Kidney epithelial cell (primary cell): Measurements from ENCODE around the gene TNNT2. TPM values are rescaled to one million over a fixed set of nuclear protein-coding genes. Genes with fewer than 3 reads are reported as not detected.

ENCODE experiments used
- DNase-seq: peaks from one replicate; pipeline ENCODE4 v3.0.0-alpha.2; 2010; ENCODE audit warnings: low read depth
- H3K27me3 ChIP-seq: 2 replicates; pipeline ENCODE4 v1.6.0; 2011; ENCODE audit warnings: low read length; ENCODE audit not compliant: control insufficient read depth, insufficient read depth
- H3K36me3 ChIP-seq: 2 replicates; pipeline ENCODE4 v1.5.1; 2011; ENCODE audit warnings: low read length; ENCODE audit not compliant: control insufficient read depth, insufficient read depth
- H3K4me3 ChIP-seq: 2 replicates; pipeline ENCODE4 v1.5.1; 2011; ENCODE audit warnings: low read depth, mild to moderate bottlenecking, control low read depth, low read length
- total RNA-seq: library from RNA; depleted of rRNA; stranded (reverse); fragments of >200 nt; gene quantifications from 2 replicates; pipeline ENCODE4 v1.2.3, GENCODE V29; 2015
- TF ChIP-seq, protein P1 (sequence below): IDR thresholded peaks from 2 replicates; pipeline ENCODE4 v1.5.1; 2011; ENCODE audit warnings: mild to moderate bottlenecking, moderate library complexity, low read length, control low read depth, inconsistent platforms; ENCODE audit not compliant: insufficient read depth, poor library complexity, severe bottlenecking

The TNNT2 gene
- total RNA-seq, 1 donor from 2014 or later, result 0.08 TPM

DNA sequence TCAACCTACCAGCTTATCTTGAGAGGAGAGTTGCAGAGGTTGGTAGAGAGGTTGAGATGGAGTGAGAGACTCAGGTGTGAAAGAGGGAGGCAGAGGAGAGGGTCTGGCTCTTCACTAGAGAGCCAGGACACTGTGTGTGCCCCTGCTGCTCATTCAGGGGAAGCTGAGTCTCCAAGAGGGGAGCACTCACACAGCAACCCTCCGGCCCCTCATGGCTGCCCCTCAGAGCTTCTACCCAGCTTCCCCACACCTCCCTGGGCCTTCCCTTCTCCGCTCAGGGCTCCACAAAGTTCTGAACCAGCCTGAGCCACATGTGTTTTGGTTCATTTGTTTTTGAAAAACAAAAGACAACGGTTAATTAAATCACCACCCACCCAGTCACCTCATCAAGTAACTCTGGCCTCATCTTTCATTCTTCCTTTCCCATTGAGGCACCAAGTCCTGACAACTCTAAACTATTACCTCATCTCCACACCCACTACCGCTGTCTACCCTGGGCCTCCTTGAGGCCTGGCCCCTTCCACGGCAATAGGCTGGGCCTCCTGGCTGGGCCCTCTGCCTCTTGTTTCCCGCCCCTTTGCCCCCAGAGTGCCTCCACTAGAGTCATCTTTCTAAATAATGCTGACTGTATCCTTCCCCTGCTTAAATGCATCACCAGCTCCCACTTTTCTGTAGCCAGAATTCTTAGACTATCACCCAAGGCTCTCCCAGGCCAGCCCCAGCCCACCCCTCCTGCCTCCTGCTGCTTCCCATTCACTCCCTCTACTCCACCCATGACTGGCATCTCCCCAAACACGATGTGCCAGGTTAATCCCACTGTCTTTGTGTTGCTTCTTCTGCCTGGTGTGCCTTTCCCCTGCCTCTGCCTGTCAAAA lies 33.0 kb downstream of the TNNT2 start:
- Histone ChIP-seq H3K36me3 (no peaks in the 10 kb centered on the region), H3K27me3 (peaks cover 7% of the 10 kb centered on the region), H3K4me3 (no peak overlapping the region)
- no peak for DNase-seq
- TF ChIP-seq, protein P1, sequence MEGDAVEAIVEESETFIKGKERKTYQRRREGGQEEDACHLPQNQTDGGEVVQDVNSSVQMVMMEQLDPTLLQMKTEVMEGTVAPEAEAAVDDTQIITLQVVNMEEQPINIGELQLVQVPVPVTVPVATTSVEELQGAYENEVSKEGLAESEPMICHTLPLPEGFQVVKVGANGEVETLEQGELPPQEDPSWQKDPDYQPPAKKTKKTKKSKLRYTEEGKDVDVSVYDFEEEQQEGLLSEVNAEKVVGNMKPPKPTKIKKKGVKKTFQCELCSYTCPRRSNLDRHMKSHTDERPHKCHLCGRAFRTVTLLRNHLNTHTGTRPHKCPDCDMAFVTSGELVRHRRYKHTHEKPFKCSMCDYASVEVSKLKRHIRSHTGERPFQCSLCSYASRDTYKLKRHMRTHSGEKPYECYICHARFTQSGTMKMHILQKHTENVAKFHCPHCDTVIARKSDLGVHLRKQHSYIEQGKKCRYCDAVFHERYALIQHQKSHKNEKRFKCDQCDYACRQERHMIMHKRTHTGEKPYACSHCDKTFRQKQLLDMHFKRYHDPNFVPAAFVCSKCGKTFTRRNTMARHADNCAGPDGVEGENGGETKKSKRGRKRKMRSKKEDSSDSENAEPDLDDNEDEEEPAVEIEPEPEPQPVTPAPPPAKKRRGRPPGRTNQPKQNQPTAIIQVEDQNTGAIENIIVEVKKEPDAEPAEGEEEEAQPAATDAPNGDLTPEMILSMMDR, result no peak

GRCh38 chr1:201341377-201341776 lies 36.1 kb downstream of the TNNT2 start:
- TF ChIP-seq, protein P1, result no peak

DNA sequence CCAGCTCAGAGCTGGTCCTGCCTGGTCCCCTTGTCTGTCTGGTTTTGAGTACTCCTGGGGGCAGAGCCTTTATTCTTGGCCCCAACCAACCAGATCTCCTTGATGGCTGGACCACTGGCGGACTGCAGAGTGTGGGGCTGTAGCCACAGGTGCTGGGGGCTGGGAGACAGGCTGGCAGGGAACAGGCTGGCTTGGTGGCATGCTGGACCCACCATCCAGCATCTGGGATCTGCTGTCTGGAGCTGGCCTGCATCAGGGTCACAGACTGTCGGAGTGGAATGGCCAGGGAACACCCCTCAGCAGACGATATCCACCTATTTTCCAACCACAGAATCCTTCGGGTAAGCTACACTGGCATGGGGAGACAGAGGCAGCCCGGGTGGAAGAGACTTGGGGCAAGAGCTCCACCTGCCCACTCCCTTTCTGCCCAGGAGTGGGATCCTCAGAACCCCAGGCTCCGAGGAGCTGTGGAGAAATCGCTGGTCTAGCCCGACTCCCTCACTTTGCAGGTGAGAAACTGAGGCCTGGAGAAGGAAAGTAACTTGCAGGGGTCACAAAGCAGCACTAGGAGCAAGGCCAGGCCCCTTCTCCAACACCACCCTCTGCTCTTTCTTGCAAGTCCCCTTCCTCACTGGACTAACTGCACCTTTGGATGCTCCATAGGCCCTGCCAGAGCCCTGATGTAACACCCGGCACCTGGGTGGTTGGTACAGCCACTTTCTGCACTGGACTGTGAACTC lies 40.6 kb downstream of the TNNT2 start:
- Histone ChIP-seq H3K36me3 (no peaks in the 10 kb centered on the region), H3K27me3 (peaks cover 5% of the 10 kb centered on the region), H3K4me3 (no peak overlapping the region)
- no peak for DNase-seq
- TF ChIP-seq, protein P1, result no peak

More at GRCh38 chr1:201341377-201341776, 36.1 kb downstream of the TNNT2 start:
- DNase-seq, result no peak
- no peaks in the 10 kb centered on the region for H3K36me3 ChIP-seq
- peaks cover 6% of the 10 kb centered on the region for H3K27me3 ChIP-seq
- no peak overlapping the region for H3K4me3 ChIP-seq

DNA sequence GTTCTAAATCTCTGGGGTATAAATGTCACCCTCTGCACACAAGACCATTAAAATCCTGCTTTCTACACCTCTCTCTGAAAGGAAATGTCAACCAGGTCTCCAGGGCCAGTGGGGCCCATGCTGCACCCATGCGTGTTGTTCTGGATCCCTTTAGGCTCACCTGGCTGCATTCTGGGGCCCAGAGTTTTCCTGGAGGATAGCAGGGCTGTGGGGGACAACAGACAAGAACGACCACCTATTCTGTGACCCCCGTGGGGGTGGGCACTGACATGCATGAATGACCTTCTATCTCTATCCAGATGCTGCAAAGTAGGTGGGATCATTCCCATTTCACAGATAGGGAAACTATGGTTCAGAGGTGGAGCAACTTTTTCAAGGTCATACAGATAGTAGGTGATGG lies 41.6 kb downstream of the TNNT2 start:
- Histone ChIP-seq H3K36me3 (no peaks in the 10 kb centered on the region), H3K4me3 (no peak overlapping the region), H3K27me3 (peaks cover 5% of the 10 kb centered on the region)
- DNase-seq, result no peak
- TF ChIP-seq, protein P1, result no peak

GRCh38 chr1:201335174-201335870 lies 42.2 kb downstream of the TNNT2 start:
- H3K27me3 ChIP-seq, result peaks cover 5% of the 10 kb centered on the region
- H3K4me3 ChIP-seq, result no peak overlapping the region
- TF ChIP-seq, protein P1, result no peak
- no peak for DNase-seq
- H3K36me3 ChIP-seq, result no peaks in the 10 kb centered on the region
